GF-D8 (cell line): ENCODE results near the gene PRDM16.

Experiments
- DNase-seq: peaks from one replicate; lab custom pipeline; 2025; lab: John Stamatoyannopoulos, UW

PRDM16 gene

GRCh38 chr1:3124246-3124645 lies 55.2 kb downstream of the PRDM16 start:
- no peak for DNase-seq

- no peak for DNase-seq
Observed at GRCh38 chr1:3125078-3125477, 56.1 kb downstream of the PRDM16 start.

- no peak for DNase-seq
Observed at GRCh38 chr1:3125546-3126368, 56.8 kb downstream of the PRDM16 start.

GRCh38 chr1:3126756-3127678 lies 58.0 kb downstream of the PRDM16 start:
- DNase-seq, result no peak

- DNase-seq, result no peak
Observed at GRCh38 chr1:3127738-3128137, 58.7 kb downstream of the PRDM16 start.

GRCh38 chr1:3128431-3129132 lies 59.6 kb downstream of the PRDM16 start:
- DNase-seq, result no peak

GRCh38 chr1:3129133-3129490 lies 60.1 kb downstream of the PRDM16 start:
- DNase-seq, result no peak

GRCh38 chr1:3130268-3130667 lies 61.3 kb downstream of the PRDM16 start:
- no peak for DNase-seq

GRCh38 chr1:3132660-3133059 lies 63.7 kb downstream of the PRDM16 start:
- no peak for DNase-seq

- DNase-seq, result no peak
Observed at GRCh38 chr1:3133686-3134085, 64.7 kb downstream of the PRDM16 start.

GRCh38 chr1:3134381-3135072 lies 65.5 kb downstream of the PRDM16 start:
- no peak for DNase-seq

- no peak for DNase-seq
Observed at GRCh38 chr1:3135073-3135702, 66.2 kb downstream of the PRDM16 start.

GRCh38 chr1:3135744-3136455 lies 66.9 kb downstream of the PRDM16 start:
- DNase-seq, result no peak

- DNase-seq, result no peak
Observed at GRCh38 chr1:3136532-3136931, 67.5 kb downstream of the PRDM16 start.

- no peak for DNase-seq
Observed at GRCh38 chr1:3137111-3138100, 68.4 kb downstream of the PRDM16 start.

GRCh38 chr1:3138623-3139151 lies 69.7 kb downstream of the PRDM16 start:
- no peak for DNase-seq

- DNase-seq, result no peak
Observed at GRCh38 chr1:3139451-3139852, 70.4 kb downstream of the PRDM16 start.

- DNase-seq, result no peak
Observed at GRCh38 chr1:3139871-3140361, 70.9 kb downstream of the PRDM16 start.

GRCh38 chr1:3140437-3140836 lies 71.4 kb downstream of the PRDM16 start:
- DNase-seq, result no peak
